Lower leg skin (tissue), 3 donors: Measurements from ENCODE around the gene PMEL.

ENCODE experiments used
- CTCF ChIP-seq, 3 donors: fragments of 450-650 bp; IDR thresholded peaks; one replicate each; pipeline ENCODE4 v1.5.1; 2016; ENCODE audit warnings: antibody characterized with exemption in 3 of 3, mild to moderate bottlenecking in 3 of 3, moderate library complexity in 2 of 3
- POLR2A ChIP-seq, 2 donors: fragments of 450-650 bp; IDR thresholded peaks; one replicate each; pipeline ENCODE4 v1.6.1; 2016 to 2017; ENCODE audit warnings: antibody characterized with exemption in 2 of 2, mild to moderate bottlenecking in 1 of 2, moderate library complexity in 1 of 2

DNA sequence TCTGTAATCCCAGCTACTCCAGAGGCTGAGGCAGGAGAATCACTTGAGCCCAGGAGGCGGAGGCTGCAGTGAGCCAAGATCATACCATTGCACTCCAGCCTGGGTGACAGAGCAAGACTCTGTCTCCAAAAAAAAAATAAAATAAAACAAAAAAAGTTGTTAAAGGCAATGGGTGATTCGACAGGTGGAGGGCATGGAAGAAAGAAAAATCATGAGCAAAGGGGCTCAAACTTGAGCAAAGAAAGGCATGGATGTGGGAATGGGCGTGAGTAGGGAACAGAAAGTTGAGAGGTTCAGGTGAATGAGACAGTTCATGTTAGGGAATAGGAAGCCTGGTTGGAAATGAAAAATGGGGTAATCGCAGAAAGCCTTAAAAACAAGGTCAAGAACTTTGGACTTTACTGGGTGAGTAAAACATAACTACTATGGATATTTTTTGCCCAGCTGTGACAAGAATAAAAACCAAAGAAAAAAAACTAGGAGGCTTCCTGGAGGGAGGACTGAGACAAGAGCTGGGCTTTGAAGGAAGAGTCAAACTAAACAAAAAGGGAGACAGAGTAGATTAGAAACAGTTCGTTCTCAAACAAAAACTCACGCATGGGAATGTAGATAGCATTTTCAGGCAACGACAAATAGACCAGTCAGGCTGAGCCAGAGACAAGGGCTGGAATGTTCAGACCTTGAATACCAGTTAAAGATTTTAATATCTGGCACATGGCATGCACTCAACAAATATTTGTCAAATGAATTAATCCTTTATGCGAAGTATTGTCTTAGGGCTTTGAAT lies 56.9 kb downstream of the PMEL start:
- TF ChIP-seq CTCF (IDR thresholded peaks at IDR 0.05), result no peak
- TF ChIP-seq POLR2A (IDR thresholded peaks at IDR 0.05), result no peak
